ENCODE results near the gene NEDD9.

DNA sequence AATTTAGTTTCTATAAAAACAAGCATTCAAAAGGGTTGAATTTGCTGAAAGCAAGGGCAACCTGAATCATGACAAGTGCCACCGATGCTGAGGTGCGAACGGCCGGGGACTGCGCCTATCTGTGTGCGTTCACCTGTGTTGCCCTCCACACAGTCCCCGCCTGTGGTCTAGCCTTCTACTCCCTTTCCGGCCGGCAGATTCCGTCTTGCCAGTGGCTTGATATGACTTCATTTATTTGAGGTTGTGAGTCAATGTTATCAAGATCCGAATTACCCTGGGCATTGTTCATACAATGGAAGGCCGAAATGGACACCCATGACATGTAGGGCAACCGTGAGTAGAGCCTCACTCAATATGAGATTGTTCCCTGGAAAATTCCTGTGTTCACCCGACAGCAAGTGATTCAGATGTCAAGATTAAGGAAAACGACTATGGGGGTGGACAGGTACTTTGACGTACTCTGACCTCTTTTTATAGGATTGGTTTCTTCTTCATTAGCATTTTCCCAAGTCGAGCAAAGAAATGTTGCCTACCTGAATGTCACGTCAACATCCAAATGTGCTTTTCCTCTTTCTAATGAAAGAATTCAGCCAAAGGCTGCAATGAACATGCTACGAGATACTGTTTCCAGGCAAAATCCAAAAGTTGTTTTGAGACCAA, 41.1 kb upstream of the NEDD9 start:
- TF ChIP-seq, protein P1, sequence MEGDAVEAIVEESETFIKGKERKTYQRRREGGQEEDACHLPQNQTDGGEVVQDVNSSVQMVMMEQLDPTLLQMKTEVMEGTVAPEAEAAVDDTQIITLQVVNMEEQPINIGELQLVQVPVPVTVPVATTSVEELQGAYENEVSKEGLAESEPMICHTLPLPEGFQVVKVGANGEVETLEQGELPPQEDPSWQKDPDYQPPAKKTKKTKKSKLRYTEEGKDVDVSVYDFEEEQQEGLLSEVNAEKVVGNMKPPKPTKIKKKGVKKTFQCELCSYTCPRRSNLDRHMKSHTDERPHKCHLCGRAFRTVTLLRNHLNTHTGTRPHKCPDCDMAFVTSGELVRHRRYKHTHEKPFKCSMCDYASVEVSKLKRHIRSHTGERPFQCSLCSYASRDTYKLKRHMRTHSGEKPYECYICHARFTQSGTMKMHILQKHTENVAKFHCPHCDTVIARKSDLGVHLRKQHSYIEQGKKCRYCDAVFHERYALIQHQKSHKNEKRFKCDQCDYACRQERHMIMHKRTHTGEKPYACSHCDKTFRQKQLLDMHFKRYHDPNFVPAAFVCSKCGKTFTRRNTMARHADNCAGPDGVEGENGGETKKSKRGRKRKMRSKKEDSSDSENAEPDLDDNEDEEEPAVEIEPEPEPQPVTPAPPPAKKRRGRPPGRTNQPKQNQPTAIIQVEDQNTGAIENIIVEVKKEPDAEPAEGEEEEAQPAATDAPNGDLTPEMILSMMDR (IDR thresholded peaks at IDR 0.05) = no peak
- TF ChIP-seq POLR2A (IDR thresholded peaks at IDR 0.05) = no peak

All from uterus (tissue), 2 donors.